Activated CD8-positive, alpha-beta memory T cell treated with anti-CD3 and anti-CD28 coated beads for 48 hours (primary cell): ENCODE measurements around the gene ARHGEF5.
"Not testable (repeated sequence)": the region's sequence is repeated elsewhere in the genome, so short reads cannot be mapped to it uniquely, and the experiment has no call there.

Source experiments
- DNase-seq, 3 experiments: peaks; one replicate each; pipeline ENCODE4 v3.0.0-alpha.2; 2020; ENCODE audit warnings: low read depth in 2 of 3, low spot score in 2 of 3

ARHGEF5 gene

DNA sequence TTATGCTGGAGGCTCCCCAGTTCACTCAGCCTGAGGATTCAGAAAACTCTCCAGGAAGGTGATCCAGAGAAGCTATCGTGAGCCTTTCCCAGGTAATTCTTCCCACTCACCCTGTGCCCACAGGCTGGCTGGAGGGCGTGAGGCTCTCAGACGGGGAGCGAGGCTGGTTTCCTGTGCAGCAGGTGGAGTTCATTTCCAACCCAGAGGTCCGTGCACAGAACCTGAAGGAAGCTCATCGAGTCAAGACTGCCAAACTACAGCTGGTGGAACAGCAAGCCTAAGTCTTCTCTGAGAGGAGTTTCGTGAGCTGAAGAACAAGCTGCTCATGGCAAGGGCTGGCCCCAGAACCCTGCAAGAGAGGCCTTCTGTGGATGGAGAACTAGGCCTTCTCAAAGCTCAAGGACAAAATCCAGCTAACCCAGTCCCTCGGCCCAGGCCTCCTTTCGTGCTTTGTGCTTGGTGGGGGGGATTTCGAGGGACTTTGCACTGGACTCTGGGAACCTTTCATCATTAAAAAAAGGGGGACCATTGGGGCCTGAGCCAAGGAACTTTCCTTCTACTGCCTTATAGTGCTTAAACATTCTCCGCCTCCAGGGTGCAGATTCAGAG lies 24.7 kb downstream of the ARHGEF5 start:
- DNase-seq, result no peak

DNA sequence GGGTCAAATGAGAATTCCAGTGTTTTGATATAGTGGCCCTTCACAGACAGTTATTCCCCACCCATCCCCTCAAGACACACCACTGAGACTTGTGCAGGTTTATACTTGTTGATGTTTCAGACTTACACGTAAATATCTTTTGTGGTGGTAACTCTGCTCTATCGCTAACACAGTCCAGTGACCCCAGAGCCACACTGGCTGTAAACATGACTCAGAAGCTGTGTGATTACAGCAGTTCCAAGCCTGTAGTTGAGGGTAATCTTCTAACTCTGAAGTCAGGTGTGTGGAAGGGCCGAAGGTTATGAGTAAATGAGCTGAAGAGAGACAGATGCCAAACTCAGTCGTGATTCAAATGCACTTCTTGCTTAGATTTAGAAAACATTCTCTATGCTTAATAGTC lies 28.9 kb downstream of the ARHGEF5 start:
- no peak for DNase-seq

DNA sequence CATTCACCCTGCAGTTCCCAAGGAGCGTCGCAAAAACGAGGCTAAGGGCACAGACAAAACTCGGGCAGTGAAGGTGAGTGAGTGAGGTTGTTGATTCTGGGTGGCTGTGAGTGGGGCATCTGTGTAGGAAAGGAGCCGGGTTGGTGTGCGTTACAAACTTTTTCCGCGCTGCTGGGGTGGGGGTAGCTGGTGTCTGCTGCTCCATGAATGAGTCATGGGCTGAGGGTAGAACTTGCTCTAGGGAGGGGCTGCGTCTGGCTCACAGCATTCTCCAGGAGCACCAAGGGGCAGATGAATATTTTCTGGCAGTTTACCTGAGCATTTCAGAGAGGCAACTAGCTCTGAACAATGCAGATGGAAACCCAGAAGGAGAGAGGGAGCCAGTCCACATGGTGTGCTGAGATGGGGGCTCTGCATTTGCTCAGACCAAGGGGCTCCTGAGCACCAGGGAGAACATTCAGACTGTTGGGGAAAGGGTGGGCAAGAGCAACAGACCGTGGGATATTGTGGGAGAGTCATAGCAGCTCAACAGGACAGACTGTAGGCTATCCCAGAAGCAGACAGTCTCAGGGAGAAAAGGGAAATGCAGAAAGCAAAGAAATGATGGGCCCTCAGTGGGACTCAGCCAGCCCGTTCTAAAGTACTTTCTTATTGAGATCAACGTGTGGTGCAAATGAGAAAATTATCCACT lies 29.5 kb downstream of the ARHGEF5 start:
- peak in 1 of 3 experiments; percentile 6 for DNase-seq

DNA sequence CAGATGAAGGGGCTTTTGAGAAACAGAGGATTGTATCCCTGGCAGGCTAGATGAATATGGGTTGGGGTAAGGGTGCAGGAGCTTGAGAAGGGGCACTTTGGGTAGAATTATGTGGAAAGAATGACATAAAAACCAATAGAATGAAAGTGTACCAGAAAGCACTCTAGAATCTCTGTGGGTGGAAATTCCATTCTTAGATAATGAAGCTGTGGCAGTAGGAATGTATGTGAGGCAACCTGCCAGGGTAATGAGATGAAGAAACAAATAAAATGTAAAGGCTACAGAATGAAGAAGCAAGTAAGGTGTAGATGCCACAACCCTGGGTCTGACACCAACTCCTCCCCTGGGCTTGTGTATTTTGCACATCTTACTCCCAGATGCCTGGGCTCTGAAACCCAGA lies 31.5 kb downstream of the ARHGEF5 start:
- DNase-seq, result no peak

DNA sequence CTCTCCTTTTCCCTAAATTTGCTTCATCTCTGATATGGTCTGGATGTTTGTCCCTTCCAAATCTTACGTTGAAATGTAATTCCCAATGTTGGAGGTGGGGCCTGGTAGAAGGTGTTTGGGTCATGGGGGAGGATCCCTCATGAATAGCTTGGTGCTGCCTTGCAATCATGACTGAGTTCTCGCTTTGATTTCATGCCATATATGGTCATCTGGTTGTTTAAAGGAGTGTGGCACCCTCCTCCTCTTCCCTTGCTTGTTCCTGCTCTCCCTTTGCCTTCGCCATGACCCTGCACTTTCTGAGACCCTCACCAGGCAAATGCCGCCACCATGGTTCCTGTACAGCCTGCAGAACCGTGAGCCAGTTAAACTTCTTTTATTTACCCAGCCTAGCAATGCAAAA lies 33.7 kb downstream of the ARHGEF5 start:
- DNase-seq, result no peak

DNA sequence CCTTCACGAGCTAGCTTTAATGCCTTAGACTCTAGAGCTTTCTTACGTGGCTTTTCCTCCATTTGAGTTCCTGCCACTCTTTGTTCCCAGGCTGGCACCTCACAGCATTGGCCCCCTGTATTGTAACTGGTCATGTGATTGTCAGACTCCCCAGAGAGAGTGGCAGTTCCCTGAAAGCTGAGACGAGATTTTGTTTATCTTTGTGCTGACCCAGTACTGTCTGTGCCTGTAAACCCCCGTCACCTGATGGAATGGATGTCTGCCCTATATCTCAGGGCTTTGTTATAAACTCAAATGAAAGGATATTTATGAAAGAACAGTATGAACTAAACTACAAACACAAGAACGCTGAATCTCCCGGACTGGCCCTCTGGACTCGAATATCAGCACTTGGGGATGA lies 35.3 kb downstream of the ARHGEF5 start:
- no peak for DNase-seq

DNA sequence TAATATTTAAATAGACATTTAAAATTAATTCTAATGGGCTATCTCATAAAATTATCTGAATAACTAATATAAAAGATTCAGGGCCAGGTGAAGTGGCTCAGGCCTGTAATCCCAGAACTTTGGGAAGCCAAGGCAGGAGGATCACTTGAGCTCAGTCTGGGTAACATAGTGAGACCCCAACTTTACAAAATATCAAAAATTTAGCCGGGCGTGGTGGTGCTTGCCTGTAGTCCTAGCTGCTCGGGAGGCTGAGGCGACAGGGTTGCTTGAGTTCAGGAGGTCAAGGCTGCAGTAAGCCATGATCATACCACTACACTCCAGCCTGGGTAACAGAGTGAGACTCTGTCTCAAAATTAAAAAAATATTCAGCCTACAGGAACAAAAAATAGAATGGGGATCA lies 35.8 kb downstream of the ARHGEF5 start:
- no peak for DNase-seq

DNA sequence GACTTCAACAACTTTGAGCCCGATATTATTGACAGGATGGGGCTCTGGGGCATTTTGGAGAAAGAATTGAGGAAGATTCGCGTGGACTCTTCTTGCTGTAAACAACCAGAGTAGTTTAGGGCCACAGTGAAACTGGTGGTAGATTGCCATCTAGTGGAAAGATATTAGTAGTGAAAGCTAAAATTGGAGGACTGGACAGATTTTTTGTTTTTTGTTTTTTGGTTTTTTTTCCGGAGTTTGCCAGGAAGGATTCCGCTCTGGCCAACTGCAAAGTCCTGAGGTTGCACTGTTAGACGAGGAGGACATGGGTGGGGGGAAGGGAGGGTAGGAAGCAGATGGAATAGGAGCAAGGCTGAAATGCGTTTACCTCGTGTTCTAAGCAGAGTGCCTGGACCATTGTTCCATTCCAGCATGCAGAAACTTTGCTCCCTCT lies 36.6 kb downstream of the ARHGEF5 start:
- DNase-seq, result no peak

DNA sequence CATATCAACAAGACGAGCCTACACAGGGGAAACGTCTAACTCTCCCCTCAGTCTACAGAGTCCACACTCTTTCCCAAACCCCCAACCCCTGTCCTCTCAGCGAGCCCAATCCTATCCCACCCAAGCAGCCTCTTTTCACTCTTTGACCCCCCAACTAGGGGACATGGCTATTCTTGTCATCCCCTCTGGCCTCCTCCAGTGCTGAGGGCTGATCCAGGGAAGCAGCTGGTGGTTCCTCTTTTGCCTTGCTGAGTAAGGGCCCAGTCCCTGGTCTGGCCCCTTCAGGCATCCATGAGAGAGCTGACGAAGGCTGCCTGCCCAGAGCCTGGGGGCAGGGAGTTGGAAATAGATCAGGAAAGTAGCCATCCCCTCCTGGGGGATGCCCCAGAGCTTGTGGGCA lies 41.9 kb downstream of the ARHGEF5 start:
- no peak for DNase-seq

DNA sequence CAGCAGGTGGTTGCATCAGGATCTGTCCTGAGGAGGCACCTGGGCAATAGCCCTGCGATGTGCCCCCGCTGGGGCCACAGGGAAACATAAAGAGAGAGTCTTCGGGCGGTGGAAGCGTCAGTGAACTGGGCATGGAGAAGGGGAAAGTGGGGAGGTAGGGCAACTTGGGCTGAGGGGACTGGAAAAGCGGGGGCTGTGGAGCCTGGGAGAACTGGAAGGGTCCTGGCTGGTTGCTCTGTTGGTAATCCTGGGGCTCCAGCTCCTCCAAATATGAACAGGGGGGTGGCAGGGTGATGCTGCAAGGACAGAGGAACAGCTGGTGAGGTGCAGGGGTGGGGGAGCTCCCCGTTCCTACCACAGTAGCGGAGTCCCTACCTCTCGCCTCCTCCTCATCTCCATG lies 43.1 kb downstream of the ARHGEF5 start:
- no peak for DNase-seq

DNA sequence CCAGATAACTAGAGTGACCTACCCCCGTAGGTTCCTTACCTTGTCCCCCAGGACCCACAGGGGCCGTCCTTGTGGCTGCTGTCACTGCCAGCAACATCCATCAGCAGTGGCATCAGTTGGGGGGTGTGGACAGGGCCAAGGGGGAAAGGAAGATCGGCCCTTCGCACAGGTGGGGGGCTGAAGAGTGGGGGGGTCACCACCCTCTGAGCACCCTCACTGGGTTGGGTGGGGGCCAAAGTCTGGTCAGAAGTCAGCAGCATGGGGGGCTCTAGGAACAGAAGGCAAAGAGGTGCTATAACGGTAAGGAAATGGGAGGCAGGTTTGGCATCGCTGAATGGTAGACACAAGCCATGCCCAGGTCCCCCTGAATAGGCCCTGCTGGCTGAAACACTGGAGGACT lies 43.7 kb downstream of the ARHGEF5 start:
- DNase-seq, result no peak

DNA sequence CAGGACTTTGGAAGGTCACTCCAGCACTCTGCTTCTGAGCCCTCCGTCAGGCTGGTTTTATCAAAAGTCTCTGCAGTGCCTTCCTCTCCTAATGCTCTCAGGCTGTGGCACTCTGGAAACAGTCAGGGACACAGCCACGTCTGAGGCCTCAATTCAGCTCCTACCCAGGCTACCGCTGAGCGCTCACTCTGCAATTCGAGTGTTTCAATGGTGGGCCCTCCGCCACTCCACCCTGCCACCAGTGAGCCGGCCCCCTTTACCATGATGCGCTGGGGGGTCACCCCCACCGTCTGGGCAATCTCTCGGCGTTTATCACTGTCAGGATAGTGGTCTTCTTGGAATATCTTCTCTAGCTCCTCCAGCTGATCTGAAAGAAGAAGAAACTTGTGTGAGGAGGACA lies 44.7 kb downstream of the ARHGEF5 start:
- no peak for DNase-seq

DNA sequence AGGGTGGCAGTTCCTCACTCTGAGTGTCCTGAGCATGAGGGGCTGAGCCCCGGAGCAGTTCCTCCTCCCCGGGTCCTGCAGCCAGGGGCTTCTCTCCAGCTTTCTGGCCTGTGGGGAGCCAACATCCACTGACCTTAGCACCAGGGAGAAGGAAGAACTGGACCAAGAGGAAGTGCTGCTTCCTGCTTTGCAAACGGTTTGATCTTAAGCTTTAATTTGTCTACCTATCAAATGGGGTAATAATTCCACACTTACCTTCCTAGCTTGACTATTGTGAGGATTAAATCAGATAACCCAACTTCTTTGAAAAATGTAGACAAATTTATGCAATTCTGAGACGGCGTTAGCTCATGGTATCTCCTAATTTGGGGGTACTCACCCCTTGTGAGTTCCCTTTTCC lies 46.3 kb downstream of the ARHGEF5 start:
- DNase-seq, result no peak

DNA sequence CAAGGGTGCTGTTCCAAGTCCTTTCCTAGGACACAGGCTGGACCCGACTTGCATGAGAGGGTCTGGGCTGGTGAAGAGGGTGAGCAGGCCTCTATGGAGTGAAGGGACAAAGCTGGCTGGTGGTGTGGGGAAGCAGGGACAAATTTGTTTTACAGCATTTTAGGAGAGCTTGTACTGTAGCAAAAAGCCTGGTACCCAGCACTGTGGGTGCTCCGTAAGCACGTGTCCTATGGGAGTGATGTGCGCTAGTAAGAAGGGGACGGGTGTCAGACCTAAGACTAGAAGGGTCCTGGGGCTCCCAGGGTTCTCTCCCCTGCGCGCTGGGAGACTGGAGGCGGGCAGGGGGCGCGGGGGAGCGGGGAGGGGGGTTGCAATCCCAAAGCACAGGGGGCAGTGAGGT lies 47.9 kb downstream of the ARHGEF5 start:
- DNase-seq, result no peak

DNA sequence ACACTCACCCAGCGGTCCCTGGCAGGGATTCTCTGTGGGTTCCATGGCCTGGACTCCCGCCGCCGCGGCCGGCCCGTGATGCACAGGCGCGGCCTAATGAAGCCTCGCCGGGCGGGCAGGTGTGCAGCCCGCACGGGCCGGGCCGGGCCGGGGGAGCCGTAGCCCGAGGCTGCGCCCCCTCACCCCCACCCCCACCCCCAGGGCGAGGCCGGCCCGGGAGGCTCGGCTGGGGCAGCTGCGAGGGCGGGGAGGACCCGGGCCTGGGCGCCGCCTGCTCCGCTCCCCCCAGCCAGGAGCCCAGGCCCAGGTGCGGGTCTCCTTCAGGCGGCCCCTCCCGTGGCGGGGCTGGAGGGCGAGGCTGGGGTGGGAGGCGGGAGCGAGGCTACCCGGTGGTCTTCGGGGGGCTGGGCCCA lies 48.5 kb downstream of the ARHGEF5 start, which contains the start of gene NOBOX:
Gene NOBOX, minus strand, starts transcription at position 45 of the 413 bp plus-strand sequence.
- DNase-seq, result no peak

DNA sequence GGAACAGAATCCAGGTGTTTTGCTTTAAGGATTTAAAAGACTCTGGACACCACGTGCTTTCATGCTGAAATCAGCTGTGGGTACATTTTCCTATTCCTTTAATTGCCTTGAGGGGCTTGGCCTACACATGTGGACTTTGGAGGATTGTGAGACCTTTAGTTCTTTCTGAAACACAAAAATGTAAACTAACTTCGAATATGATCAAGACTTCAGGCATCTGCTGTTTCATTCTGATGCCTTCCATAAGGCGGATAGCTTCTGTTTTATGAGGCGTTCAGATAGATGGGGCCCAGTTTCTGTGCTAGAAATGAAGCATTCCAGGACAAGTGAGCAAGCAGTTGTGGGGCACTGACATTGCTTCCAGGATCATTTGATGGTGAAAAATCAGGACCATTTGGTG lies 49.7 kb downstream of the ARHGEF5 start:
- no peak for DNase-seq

DNA sequence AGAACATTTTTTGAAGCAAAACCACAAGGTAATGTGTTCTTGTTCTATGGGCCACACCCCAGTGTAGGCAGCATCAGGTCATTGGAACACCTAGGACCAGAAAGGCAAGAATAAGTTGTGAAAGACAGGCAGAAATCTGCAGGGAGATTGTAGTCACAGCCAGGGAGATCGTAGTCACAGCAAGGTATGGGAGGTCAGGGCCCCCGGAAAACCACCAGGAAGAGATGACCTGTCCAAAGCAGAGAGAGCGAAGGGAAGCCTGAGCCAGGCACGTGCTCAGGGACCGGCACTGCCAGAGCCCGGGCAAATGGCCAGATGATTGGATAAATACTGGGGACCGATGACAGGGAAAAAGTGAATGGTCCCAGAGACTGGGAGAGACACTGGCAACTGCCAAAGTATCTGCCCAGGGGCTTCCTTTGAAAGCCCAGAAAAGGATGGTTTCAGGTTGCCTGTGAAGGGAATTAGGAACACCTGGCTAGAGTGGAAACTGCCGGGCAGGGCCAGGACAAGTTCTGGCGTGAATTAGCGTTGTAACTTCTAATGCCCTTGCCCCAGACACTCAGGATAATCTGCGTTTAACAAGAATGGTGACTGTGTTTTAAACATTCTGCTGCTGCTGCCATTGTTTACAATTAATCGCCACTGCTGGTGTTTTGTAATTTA lies 52.2 kb downstream of the ARHGEF5 start:
- no peak for DNase-seq

DNA sequence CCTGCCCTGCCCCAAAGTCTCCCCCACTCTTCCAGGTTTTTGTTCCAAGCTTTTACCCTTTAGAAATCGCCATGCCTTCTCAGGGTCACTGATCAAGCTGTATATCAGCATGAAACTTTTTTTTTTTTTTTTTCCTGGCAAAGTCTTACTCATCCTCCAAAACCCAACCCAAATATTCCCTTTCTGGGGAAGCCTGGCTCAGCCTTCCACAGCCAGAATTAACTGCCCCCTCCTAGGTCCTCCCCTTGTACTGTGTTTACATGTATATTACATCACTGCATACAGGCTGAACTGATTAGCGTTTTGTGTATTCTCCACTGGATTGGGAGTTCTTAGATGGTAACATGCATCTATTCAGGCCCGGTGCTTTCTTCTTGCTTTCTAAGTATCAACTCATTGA lies 52.9 kb downstream of the ARHGEF5 start:
- DNase-seq, result no peak

DNA sequence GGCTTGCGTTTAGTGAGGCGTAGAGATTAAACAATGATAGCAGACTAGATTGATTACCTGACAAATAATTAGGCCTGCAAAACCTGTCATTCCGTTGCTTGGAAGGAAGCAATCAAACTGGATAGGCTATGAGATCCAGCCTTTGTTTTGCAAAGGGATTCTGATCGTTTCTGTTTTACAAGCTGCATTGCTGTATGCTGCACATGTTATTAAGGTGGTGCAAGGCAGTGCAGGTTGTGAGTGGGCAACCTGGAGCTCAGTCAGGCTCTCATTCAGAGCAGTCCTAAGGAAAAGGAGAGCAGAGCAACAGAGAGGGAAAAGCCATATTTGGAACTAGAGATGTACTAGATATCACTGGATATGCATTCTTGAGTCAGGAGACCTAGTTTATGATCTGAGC lies 55.2 kb downstream of the ARHGEF5 start:
- no peak for DNase-seq

DNA sequence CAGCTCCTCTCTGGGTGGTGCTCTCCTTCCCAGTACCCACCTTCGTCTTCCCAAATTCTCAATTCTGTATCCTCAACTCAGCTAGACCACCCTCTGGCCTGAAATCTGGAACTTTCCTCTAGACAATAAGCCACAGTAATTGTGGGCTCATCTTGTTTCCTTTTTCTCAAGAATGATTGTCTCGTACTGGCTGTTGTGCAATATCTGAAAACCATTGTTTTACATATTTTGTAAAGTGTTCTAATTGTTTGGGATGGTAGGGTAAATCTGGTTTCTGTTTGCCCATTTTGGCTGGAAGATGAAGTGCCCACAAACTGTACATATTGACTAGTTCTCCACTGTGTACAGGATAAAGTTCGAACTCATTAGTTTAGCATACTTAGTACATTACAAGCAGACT lies 59.6 kb downstream of the ARHGEF5 start:
- no peak for DNase-seq

DNA sequence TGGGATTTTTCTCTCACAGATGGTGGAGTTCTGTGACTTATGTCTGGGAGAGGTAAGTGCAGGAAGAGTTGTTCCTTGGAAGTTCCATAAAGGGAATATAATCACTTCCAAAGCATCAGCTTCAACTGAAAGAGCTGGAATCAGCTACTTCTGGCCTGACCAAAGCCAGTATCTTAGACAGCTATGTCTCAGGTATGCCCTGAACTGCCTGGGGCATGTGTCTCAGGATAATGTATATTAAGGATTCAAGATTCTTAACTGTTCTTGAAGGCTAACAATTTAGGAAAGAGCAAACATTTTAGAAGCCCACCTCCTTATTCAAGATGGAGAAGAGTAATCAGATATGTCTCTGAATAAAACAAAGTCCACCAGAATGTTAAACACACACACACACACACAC lies 60.7 kb downstream of the ARHGEF5 start:
- no peak for DNase-seq

DNA sequence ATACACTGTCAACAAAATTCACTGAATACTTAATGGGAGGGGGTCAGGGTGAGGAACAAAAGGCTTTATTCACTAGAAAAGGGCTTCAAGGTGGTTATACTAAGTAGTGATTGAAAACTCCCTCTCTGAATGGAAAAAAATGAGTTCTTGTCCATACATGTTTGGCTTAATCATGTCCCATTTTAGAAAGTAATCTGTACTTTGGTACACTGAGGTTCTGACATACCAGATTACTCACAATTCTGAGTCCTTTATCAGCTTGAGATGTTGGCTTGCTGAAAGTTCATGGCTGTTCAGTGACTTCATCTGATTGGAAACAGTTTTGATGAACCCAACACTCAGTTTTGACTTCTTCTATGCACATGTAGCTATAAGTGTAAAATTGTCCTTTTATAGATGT lies 61.1 kb downstream of the ARHGEF5 start:
- DNase-seq, result no peak

DNA sequence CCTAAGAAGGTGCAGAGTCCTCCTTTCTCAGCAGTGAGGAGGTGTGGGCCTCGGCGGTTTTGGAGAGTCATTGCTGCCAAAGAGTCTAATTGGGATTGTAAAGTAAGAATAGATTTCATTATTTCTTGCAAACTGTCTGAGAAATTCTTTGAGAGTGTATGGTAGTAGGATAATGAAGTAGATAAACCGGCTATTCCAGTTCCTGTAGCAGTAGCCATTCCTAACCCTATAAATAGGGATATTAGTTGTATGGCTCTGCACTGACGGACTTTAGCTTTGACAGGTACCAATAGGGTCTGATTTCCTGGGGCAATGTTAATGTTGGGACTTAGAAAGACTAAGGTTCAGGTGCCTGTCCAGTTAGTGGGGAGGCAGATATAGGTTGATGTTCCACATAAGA lies 63.7 kb downstream of the ARHGEF5 start:
- not testable (repeated sequence) for DNase-seq
